Mesendoderm (in vitro differentiated cells): ENCODE results near the gene GPN2.

ENCODE experiments used
- DNase-seq: peaks from one replicate; pipeline ENCODE4 v3.0.0; 2013
- H2AK5ac ChIP-seq: 2 replicates; pipeline ENCODE4 v1.6.1; 2013; ENCODE audit warnings: low read length, inconsistent platforms
- H2BK120ac ChIP-seq: 2 replicates; pipeline ENCODE4 v1.6.1; 2013; ENCODE audit warnings: low read depth, mild to moderate bottlenecking, low read length, moderate library complexity, mixed read lengths
- H2BK15ac ChIP-seq: replicated peaks from 2 replicates; pipeline ENCODE4 v1.6.1; 2013; ENCODE audit warnings: low read depth, mild to moderate bottlenecking, moderate library complexity
- H2BK5ac ChIP-seq: 2 replicates; pipeline ENCODE4 v1.6.1; 2013; ENCODE audit warnings: low read length, inconsistent platforms
- H3K18ac ChIP-seq: 2 replicates; pipeline ENCODE4 v1.6.1; 2013; ENCODE audit warnings: mild to moderate bottlenecking, low read length, mixed read lengths
- H3K23ac ChIP-seq: one replicate; pipeline ENCODE4 v1.6.1; 2013; ENCODE audit warnings: low read length
- H3K27ac ChIP-seq: 2 replicates; pipeline ENCODE4 v1.5.1; 2013; ENCODE audit warnings: low read depth, mild to moderate bottlenecking, inconsistent platforms, low read length, moderate library complexity
- H3K27me3 ChIP-seq: 2 replicates; pipeline ENCODE4 v1.6.1; 2013; ENCODE audit warnings: low read length, control low read depth, mild to moderate bottlenecking, inconsistent platforms; ENCODE audit not compliant: insufficient read depth, poor library complexity
- H3K36me3 ChIP-seq: 2 replicates; pipeline ENCODE4 v1.6.1; 2013; ENCODE audit warnings: low read length, inconsistent platforms; ENCODE audit not compliant: control insufficient read depth, insufficient read depth
- H3K4ac ChIP-seq: one replicate; pipeline ENCODE4 v1.6.1; 2013; ENCODE audit warnings: low read depth, mild to moderate bottlenecking, low read length, moderate library complexity
- H3K4me1 ChIP-seq: 2 replicates; pipeline ENCODE4 v1.6.1; 2013; ENCODE audit warnings: low read depth, low read length, inconsistent platforms; ENCODE audit not compliant: control insufficient read depth
- H3K4me2 ChIP-seq: 2 replicates; pipeline ENCODE4 v1.6.1; 2013; ENCODE audit warnings: low read length
- H3K4me3 ChIP-seq: 2 replicates; pipeline ENCODE4 v1.5.1; 2013; ENCODE audit warnings: mild to moderate bottlenecking, low read length
- H3K56ac ChIP-seq: one replicate; pipeline ENCODE4 v1.6.1; 2013; ENCODE audit warnings: low read length
- H3K79me1 ChIP-seq: 2 replicates; pipeline ENCODE4 v1.6.1; 2013; ENCODE audit warnings: low read length, inconsistent platforms
- H3K79me2 ChIP-seq: 2 replicates; pipeline ENCODE4 v1.6.1; 2013; ENCODE audit warnings: mild to moderate bottlenecking, low read length; ENCODE audit not compliant: control insufficient read depth, insufficient read depth
- H3K9ac ChIP-seq: 2 replicates; pipeline ENCODE4 v1.6.1; 2013; ENCODE audit warnings: low read length, inconsistent platforms
- H4K5ac ChIP-seq: one replicate; pipeline ENCODE4 v1.6.1; 2013; ENCODE audit warnings: low read length
- H4K8ac ChIP-seq: one replicate; pipeline ENCODE4 v1.6.1; 2013; ENCODE audit warnings: low read depth, mild to moderate bottlenecking, control low read depth, low read length, moderate library complexity
- WGBS: extraction: QIAGEN DNeasy Blood & Tissue Kit; methylation state at CpG from one replicate; pipeline ENCODE4 v1.1.7; 2013; ENCODE audit warnings: low lambda C conversion rate, missing lambda C conversion rate; ENCODE audit not compliant: insufficient coverage; ENCODE audit errors: extremely low coverage; 5-methylcytosine and 5-hydroxymethylcytosine counted together

GPN2 gene

GRCh38 chr1:26827106-26827604 is 62.9 kb downstream of the GPN2 start:
- Histone ChIP-seq H3K27ac (no peak overlapping the region), H3K79me2 (peaks cover 2% of the 10 kb centered on the region), H3K23ac (peak overlapping the region; percentile 97), H2BK120ac (no peak overlapping the region), H3K4ac (peak overlapping the region; percentile 63), H3K9ac (peak overlapping the region; percentile 72), H3K79me1 (peaks cover 7% of the 10 kb centered on the region), H2AK5ac (no peak overlapping the region), H3K56ac (peak overlapping the region; percentile 88), H3K27me3 (no peaks in the 10 kb centered on the region), H4K8ac (no peak overlapping the region), H3K4me3 (peak overlapping the region; percentile 58), H4K5ac (no peak overlapping the region), H2BK15ac (no peak overlapping the region), H2BK5ac (no peak overlapping the region), H3K4me2 (peak overlapping the region; percentile 71), H3K4me1 (peaks cover 2% of the 10 kb centered on the region), H3K18ac (peak overlapping the region; percentile 86), H3K36me3 (no peaks in the 10 kb centered on the region)
- WGBS: no CpG with 5 or more reads among the region's 17 CpGs
- DNase-seq: no peak

- Histone ChIP-seq H3K4me1 (peaks cover 2% of the 10 kb centered on the region), H3K9ac (peak within 1 kb of the TSS; percentile 72), H2AK5ac (no peak within 1 kb of the TSS), H3K27me3 (no peaks in the 10 kb centered on the region), H3K79me1 (peaks cover 7% of the 10 kb centered on the region), H2BK5ac (no peak within 1 kb of the TSS), H3K4ac (peak within 1 kb of the TSS; percentile 63), H3K56ac (peak within 1 kb of the TSS; percentile 88), H3K4me2 (peak within 1 kb of the TSS; percentile 71), H3K4me3 (peak within 1 kb of the TSS; percentile 58), H3K27ac (no peak within 1 kb of the TSS), H2BK120ac (peak within 1 kb of the TSS; percentile 51), H3K23ac (peak within 1 kb of the TSS; percentile 97), H3K18ac (peak within 1 kb of the TSS; percentile 86), H4K8ac (no peak within 1 kb of the TSS), H3K79me2 (peaks cover 2% of the 10 kb centered on the region), H4K5ac (no peak within 1 kb of the TSS), H3K36me3 (no peaks in the 10 kb centered on the region), H2BK15ac (no peak within 1 kb of the TSS)
- WGBS: no CpG with 5 or more reads among the region's 107 CpGs
- peak; percentile 55 for DNase-seq
These were observed 63.6 kb downstream of the GPN2 start, which contains the start of gene ZDHHC18 for GRCh38 chr1:26826261-26827105. TSS of gene ZDHHC18 (plus strand) at chr1:26826688. CDS start at chr1:26826805, 117 bp downstream.
